ENCODE results near the gene TMEM214. TPM values are rescaled to one million over a fixed set of nuclear protein-coding genes. Genes with fewer than 3 reads are reported as not detected.

The TMEM214 gene
- total RNA-seq, 4 donors from 2014 or later, result 35.5 to 95.4 (median 49.0) TPM

- TF ChIP-seq CTCF (IDR thresholded peaks at IDR 0.05; ENCODE audit: low read depth), result no peak
Observed at GRCh38 chr2:27087823-27088410, 55.2 kb downstream of the TMEM214 start.

- TF ChIP-seq CTCF (IDR thresholded peaks at IDR 0.05; ENCODE audit: low read depth), result no peak
Observed at GRCh38 chr2:27088634-27089033, 55.9 kb downstream of the TMEM214 start.

GRCh38 chr2:27089111-27089954 lies 56.6 kb downstream of the TMEM214 start:
- no peak for TF ChIP-seq CTCF (IDR thresholded peaks at IDR 0.05; ENCODE audit: low read depth)

Other genes with a start within 250 kb of the TMEM214 start
- 1 to 10 TPM in 2 of 4 donors, under 1 TPM in 2; 0.49 to 1.7 (median 0.99) TPM for gene CENPA, start 246.9 kb upstream of the TMEM214 start, total RNA-seq
- gene DPYSL5, start 184.8 kb upstream of the TMEM214 start, total RNA-seq, result not detected
- gene MAPRE3, start 62.3 kb upstream of the TMEM214 start, total RNA-seq, result 10 to 100 TPM; 13.0 to 25.1 (median 17.2) TPM
- gene AGBL5, start 18.7 kb downstream of the TMEM214 start, total RNA-seq, result 10 to 100 TPM in 1 of 4 donors, 1 to 10 TPM in 3; 5.7 to 11.3 (median 9.1) TPM
- gene OST4, start 38.7 kb downstream of the TMEM214 start, total RNA-seq, result 100 to 1,000 TPM; 207 to 425 (median 263) TPM
- 10 to 100 TPM; 21.0 to 51.6 (median 33.5) TPM for gene EMILIN1, start 45.6 kb downstream of the TMEM214 start, total RNA-seq
- 1 to 10 TPM; 1.1 to 2.9 (median 1.4) TPM for gene KHK, start 53.8 kb downstream of the TMEM214 start, total RNA-seq
- 1 to 10 TPM; 4.0 to 8.5 (median 6.2) TPM for gene CGREF1, start 86.2 kb downstream of the TMEM214 start, total RNA-seq
- gene ABHD1, start 90.8 kb downstream of the TMEM214 start, total RNA-seq, result 1 to 10 TPM in 1 of 4 donors, under 1 TPM in 1, not detected in 2; 0.75 to 1.5 TPM
- gene PREB, start 101.7 kb downstream of the TMEM214 start, total RNA-seq, result 10 to 100 TPM; 43.5 to 63.3 (median 52.4) TPM
- gene PRR30, start 106.4 kb downstream of the TMEM214 start, total RNA-seq, result not detected
- under 1 TPM in 1 of 4 donors, not detected in 3; under 0.01 TPM for gene TCF23, start 116.0 kb downstream of the TMEM214 start, total RNA-seq
- 100 to 1,000 TPM; 169 to 677 (median 199) TPM for gene ATRAID, start 179.1 kb downstream of the TMEM214 start, total RNA-seq
- gene SLC5A6, start 179.3 kb downstream of the TMEM214 start, total RNA-seq, result 10 to 100 TPM; 17.2 to 97.8 (median 39.4) TPM
- gene CAD, start 184.4 kb downstream of the TMEM214 start, total RNA-seq, result 10 to 100 TPM; 10.2 to 17.3 (median 13.9) TPM
- gene SLC30A3, start 230.1 kb downstream of the TMEM214 start, total RNA-seq, result not detected
- under 1 TPM in 1 of 4 donors, not detected in 3; 0.88 TPM for gene DNAJC5G, start 242.5 kb downstream of the TMEM214 start, total RNA-seq
- gene TRIM54, start 249.5 kb downstream of the TMEM214 start, total RNA-seq, result under 1 TPM in 1 of 4 donors, not detected in 3; 0.66 TPM